EH (cell line): ENCODE measurements around the gene MAN2C1.
"Not testable (repeated sequence)": the region's sequence is repeated elsewhere in the genome, so short reads cannot be mapped to it uniquely, and the experiment has no call there.

Source experiments
- DNase-seq: peaks from one replicate; pipeline ENCODE4 v3.0.0-alpha.2; 2015; ENCODE audit warnings: low read depth

MAN2C1 gene

DNA sequence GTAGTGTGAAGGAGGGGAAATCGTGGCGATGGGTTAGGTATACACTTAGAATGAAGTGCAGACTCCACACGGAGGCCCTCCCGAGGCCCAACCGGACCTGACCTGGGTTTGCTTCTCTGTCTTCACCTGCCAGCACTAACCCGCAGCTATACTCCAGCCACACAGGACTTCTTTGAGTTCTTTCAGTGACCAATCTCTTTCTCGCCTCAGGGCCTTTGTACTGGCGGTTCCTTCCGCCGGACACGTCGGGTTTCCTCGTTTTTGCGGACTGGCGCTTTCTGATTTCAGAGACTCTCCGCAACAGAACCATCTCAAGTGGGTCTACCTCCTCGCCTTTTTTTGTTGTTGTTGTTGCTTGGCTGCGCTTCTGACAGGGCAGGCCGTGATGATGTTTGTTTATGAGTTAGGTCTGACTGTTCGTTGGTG is 21.6 kb downstream of the MAN2C1 start, which contains the start of gene NEIL1:
Gene NEIL1, plus strand, starts transcription at position 244 of the 426 bp plus-strand sequence. CDS start 1,867 bp downstream, outside the sequence.
- no peak for DNase-seq

DNA sequence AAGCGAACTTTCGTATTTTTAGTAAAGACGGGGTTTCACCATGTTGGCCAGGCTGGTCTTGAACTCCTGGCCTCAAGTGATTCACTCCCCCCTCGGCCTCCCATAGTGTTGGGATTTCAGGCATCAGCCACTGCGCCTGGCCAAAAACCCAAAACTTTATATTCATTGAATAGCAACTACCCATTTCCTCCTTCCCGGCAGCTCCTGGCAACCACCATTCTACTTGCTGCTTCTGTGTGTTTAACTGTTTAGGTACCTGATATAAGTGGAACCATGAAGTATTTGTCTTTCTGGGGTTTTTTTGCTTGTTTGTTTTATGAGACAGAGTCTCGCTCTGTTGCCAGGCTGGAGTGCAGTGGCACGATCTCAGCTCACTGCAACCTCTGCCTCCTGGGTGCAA is 24.5 kb downstream of the MAN2C1 start:
- not testable (repeated sequence) for DNase-seq

DNA sequence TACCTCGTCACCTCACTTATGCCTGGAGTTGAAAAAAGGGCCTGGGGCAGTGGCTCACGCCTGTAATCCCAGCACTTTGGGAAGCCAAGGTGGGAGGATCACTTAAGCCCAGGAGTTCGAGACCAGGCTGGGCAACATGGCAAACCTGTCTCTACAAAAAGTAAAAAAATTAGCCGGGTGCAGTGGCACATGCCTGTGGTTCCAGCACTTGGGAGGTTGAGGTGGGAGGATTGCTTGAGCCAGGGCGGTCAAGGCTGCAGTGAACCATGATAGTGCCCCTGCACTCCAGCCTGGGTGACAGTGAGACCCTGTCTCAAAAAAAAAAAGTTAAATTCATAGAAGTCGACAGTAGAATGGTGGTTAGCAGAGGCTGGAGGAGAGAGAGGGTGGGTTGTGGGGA is 26.2 kb downstream of the MAN2C1 start:
- no peak for DNase-seq

DNA sequence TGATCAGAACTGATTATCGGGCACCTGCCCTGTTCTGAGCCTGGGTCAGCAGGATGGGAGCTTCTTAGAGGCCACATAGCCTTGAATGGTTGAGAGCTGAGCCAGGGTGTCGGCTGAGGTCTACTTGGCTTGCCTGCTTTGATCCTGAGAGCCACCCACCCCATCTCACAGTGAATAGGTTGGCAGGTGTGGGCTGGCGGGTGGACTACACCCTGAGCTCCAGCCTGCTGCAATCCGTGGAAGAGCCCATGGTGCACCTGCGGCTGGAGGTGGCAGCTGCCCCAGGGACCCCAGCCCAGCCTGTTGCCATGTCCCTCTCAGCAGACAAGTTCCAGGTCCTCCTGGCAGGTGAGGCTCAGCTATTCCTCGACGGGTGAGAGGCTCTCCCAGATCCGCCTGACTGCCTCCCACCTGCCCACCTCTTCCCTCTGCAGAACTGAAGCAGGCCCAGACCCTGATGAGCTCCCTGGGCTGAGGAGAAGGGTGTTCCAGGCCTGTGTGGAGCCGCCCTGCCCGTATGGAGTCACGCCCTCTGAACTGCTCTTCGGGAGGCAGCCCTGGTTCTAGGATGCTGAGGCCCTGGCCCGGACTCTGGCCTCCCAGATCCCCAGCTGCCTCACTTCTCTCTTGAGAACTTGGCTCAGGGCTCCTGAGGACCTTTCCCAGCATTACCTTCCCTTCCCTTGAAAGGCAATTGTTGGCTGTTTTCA is 28.7 kb downstream of the MAN2C1 start:
- no peak for DNase-seq

DNA sequence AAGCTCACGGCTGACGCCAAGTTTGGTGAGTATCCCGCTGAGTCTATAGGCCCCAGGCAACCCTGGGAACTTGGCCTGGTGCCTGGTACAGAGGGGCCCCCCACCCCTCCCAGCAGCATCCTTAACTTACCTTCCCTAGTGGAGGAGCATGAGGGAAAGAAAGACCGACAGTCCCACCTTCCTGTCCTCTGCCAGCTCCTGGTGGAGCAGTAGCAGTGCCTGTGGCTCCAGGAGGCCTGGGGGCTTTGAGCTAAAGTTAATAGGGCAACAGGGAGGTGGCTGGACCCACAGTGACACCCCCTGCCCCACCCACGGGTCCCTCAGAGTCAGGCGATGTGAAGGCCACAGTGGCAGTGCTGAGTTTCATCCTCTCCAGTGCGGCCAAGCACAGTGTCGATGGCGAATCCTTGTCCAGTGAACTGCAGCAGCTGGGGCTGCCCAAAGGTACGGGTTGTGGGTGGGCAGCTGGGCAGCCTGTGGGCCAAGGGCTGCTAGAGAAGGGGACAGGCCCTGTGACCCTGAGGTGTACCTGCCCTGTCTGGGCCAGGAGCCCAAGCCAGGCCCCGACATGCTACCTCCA is 29.7 kb downstream of the MAN2C1 start:
- DNase-seq = no peak

DNA sequence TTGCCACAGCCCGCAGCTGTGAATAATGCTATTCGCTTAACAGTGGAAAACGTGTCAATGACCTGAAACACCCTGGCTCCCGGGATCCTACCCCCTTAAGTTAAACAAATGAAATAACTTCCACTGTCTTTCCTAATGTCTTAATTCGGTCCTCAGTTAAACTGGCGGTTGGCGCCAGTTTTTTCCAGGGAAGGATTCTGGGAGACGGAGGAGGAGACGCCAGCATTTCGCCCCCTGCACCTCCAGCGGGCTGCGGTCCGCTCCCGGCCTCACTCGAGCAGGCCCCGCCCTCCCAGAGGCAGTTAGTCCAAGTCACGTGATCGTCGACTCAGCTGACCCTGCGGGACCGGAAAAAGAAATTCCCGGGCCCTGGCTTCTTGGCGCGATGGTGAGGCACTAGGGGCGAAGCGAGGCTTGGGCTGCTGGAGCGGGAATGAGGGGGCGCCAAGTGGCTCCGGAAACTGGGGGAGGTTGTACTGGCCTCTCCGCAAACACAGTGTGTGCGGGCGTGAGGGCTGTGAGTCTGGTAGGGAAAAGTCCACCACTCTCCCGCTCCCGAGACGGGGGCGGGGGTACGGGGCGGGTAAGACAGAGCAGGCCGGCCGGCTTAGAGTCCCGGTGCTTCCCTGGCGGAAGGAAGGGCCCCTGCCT is 32.6 kb downstream of the MAN2C1 start, which contains the start of gene COMMD4:
Gene COMMD4, plus strand, starts transcription at position 359 of the 651 bp plus-strand sequence. Its CDS starts 27 bp downstream, at position 386.
- DNase-seq = peak; percentile 96

DNA sequence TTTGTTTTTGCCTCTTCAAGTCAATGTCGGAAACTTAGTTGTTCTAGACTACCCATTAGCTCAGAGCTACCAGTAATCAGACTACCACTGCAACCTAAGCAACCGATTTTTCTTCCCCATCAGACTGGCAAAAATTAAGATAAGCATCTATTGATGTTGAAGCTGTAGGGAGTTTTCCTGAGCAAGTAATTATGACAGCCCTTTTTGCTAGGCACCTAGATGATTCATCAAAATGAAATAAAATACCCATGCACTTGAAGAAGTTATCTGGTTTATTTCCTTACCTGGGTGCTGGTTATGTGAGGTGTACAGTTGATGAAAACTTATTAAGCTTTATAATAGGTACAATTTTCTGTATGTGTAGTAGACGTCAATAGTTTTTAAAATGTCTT is 33.1 kb downstream of the MAN2C1 start:
- DNase-seq = no peak

DNA sequence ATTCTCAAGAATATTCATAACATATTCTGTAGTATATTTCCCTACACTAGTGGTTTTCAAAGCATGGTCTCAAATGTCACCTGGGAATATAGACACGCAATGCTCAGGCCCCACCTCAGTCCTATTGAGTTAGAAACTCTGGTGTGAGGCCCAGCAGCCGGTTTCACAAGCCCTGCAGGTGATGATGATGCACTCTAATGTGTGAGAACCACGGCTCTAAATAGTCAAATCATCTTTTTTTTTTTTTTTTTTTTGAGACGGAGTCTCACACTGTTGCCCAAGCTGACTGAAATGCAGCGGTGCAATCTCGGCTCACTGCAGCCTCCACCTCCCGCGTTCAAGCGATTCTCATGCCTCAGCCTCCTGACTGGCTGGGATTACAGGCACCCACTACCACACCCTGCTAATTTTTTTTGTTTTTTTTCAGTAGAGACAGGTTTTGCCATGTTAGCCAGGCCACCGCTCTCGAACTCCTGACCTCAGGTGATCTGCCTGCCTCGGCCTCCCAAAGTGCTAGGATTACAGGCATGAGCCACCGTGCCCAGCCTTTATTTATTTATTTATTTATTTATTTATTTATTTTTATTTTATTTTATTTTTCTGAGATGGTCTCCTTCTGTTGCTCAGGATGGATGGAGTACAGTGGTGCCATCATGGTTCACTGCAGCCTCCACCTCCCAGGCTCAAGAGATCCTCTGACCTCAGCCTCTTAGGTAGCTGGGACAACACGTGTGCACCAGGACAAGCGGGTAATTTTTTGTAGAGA is 34.6 kb downstream of the MAN2C1 start:
- not testable (repeated sequence) for DNase-seq

DNA sequence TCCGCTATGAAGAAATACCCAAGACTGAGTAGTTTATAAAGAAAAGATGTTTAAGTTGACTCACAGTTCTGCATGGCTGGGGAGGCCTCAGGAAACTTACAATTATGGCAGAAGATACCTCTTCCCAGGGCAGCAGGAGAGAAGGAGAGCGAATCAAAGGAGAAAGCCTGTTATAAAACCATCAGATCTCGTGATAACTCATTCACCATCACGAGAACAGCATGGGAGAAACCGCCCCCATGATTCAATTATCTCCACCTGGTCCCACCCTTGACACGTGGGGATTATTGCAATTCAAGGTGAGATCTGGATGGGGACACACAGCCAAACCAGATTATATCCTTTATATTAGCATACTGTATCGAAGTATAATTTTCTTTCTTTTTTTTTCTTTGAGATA is 36.3 kb downstream of the MAN2C1 start:
- DNase-seq = not testable (repeated sequence)

DNA sequence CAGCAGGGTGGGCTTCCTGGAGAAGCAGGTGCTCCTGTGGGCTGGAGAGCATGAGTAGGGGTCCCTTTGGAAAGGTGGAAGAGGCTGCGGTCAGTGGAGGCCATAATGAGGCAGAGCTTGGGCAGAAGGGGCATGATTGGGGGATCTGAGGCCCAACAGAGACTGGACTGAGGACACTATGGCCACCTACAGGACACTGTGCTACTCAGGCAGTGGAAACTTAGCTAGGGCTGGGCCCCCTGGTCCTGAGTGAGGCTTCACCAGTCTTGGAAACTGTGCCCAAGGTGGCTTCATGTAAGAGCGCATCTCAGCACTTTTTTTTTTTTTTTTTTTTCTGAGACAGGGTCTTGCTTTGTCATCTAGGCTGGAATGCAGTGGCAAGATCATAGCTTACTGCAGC is 38.8 kb downstream of the MAN2C1 start:
- no peak for DNase-seq

DNA sequence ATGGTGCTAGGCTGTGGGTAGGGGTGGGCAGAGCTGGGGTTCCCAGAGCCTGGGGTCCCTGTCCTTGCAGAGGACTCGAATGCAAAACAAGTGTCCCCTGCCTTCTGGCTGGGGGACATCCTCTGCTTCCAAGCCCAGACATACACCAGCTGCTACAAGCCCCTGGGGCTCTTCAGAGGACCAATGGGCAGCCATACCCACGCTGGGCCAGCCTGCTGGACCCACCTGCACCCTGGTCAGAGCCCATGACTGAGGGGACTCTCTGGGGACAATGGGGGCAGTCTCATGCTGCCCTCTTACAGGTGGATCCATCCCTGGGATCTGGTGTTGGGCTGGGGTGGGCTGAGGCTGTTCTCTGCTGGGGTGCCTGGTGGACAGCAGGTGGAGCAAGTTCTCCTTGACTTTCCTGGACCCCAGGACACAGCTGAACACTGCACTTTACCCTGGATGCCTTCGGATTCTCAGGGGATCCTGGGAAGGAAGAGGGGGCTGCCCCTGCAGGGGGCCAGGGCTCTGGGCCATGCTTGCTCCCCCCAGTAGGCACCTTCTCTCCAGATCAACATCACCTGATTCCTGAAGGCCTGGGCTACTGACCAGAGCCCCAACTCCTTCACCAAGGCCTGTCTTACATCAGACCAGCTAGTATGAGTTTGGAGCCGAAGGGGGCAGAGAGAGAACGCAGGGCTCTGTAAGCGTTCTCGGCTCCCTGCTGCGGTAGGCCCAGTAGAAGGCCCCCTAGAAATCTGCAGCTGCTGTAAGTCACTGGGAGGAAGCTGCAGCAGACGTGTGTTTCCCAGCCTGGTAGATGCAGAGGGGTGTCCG is 39.7 kb downstream of the MAN2C1 start:
- no peak for DNase-seq

DNA sequence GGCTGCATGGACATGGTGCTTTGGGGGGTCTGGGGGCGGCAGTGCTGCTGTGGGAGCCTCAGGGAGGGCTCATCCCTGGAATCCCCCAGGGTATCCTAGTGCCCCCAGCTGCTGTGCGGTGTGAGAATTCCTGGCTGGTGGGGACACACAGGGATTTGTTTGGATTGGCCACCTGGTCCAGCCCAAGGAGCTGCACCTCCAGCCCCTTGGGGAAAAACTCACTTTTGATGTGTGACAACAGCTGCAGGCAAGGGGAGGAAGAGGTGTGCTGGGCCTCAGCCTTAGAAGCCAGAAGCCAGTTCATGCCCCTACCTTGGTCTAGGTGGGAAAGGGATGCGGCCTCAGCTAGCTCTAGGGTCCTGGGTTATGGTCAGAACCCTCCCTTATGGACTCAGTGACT is 40.9 kb downstream of the MAN2C1 start:
- no peak for DNase-seq

DNA sequence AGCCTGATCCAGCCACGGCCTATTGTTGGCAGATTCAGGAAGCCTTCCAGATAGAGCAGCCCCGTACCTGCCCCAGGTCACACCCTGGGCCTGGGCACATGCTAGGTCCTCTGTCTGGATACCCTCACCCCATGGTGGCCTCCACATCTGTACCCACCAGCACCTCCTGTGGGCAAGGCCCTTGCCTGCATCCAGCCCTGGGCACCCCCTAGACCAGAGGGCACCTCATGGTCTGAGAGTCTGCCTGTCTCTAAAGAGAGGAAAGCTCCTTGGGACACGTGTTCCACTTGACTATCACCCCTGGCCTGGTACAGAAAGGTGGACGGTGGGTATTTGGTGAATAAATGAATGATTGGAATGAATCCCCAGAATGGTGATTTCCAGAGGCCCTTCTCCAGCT is 41.4 kb downstream of the MAN2C1 start:
- DNase-seq = no peak

DNA sequence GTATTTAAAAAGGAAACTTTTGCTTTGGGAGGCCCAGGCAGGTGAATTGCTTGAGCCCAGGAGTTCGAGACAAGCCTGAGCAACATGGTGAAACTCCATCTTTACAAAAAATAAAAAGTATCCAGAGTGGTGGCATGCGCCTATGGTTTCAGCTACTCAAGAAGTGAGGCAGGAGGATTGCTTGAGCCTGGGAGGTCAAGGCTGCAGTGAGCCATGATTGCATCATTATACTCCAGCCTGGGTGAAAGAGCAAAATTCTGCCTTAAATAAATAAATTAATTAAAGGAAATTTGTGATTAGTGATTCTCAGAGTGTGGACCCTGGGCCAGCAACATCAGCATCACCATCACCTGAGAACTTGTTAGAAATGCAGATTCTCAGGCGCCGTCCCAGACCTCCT is 42.5 kb downstream of the MAN2C1 start:
- no peak for DNase-seq

DNA sequence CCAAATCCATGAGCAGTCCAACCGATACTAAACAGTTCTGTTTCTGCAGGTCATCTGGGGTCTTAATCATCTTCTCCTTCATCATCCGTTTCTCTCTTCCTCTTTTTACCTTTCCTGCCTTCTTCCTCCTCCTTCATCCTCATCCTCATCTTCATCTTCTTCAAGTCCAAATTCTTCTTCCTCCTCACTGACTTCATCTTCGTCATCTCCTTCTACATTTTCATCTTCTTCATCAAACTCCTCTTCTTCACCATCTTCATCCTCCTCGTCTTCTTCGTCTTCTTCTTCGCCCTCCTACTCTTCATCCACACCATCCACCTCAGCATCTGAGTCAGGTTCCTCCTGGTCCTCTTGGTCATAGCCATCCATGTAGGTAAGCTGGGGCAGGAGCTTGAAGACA is 46.7 kb downstream of the MAN2C1 start:
- no peak for DNase-seq

DNA sequence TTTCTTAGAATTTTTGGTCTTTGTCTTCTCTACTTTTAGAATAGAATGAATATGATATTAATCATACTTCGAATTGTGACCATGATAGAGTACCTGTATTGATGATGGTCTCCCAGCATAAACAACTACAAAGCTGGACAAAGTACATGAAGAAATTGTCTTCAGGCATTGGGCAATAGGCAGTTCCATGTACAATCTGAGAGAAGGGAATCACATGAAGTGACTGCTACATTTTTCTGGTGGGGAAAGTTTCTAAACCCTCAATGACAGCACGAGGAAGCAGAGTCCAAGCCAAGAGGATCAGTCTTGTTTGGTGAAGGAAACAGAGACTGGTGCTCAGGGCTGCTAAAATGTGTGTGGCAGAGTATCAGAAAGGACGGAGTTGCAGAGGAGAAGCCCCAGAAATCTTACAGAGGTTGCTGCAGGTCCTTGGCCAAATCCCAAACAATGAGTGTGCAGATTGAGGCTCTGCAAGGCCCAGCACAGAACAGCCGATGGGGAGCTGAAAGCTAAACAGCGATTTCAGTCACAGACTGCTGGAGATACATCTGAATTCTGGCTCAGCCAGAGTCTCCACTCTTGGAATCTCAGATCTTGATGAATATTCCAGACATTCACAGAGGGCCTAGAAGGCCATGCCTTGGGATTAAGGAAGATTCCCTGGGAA is 49.0 kb downstream of the MAN2C1 start:
- not testable (repeated sequence) for DNase-seq

DNA sequence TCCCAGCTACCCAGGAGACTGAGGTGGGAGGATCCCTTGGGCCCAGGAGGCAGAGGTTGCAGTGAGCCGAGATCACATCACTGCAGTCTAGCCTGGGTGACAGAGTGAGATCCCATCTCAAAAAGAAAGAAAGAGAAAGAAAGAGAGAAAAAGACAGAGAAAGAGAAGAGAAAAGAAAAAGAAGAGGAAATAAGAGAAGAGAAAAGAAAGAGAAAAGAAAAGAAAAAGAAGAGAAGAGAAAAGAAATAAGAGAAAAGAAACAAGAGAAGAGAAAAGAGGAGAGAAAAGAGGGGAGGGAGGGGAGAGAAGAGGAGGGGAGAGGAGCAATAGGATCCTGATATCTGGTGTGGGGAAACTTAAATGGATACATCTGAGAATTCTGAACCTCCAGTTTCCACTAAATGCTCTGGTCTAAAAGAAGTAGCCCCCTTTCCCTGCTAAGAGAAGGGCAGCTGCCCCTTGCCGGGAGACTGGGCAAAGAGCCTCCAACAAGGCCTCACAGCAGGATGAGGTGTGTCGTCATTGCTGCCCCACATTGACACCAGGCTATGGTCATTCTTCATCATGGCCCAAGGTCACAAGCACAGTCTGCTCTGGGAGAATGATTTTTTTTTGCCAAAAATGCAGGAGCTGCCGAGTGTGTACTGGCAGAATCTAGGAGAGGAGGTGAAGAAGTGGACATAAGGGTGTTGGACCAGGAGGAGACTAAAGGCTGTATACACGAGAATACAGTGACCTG is 53.7 kb downstream of the MAN2C1 start:
- DNase-seq = no peak

DNA sequence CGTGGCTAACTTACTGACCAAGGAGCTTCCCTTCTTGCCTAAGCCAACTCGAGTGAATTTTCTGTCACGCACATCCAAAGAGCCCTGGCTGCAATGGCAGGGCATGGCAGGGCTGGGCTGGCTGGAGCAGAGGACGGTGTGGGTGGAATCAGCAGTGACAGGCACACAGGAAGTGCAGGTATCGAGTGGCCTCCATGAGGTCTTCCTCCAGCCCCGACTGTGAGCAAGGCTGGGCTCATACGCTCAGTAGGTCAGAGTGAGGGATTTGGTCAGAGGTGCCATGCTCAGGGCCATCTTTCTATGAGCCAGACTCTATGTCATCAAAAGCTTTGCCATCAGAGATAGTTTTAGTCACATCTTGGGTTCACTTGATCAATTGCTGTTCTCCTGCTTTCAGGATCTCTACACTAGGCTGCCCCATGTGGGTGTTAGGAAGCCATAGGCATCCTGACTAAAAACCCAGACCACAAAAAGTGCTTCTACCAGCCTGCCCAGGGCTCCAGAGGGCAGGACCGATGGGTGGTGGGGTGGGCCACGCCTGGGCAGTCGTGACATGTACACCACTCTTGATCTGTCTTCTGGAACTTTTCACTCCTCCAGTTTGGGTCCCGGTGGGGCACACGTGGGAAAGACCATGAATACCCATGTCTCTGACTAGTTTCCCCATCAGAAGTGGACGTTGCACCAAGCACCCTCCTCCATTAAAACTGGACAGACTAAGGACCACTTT is 55.1 kb downstream of the MAN2C1 start:
- DNase-seq = no peak

DNA sequence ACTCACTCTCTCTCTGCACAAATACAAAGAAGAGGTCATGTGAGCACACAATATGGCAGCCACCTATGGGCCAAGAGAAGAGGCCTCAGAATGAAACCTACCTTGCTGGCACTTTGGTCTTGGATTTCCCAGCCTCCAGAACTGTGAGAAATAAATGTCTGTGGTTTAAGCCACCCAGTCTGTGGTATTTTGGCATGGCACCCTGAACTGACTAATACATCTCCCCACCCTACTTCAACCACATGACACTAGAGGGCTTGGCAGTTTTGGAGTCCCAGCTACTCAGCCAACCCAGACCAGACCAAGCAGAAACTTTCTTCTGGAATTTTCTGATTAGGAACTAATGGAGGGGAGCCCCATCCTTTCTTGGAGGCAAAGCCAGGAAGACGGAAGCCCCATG is 55.9 kb downstream of the MAN2C1 start:
- DNase-seq = peak; percentile 49

DNA sequence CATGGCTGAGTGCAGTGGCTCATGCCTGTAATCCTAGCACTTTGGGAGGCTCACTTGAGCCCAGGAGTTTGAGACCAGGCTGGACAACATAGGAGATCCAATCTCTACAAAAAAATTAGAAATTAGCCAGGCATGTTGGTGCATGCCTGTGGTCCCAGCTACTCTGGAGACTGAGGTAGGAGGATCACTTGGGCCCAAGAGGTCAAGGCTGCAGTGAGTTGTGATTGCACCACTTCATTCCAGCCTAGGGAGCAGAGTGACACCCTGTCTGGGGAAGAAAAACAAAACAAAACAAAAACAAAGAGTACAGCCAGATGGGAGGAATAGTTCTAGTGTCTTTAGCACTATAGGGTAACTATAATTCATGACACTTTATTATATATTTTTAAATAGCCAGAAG is 58.7 kb downstream of the MAN2C1 start:
- peak; percentile 39 for DNase-seq
